ENCODE results near the gene RANBP10. TPM values are rescaled to one million over a fixed set of nuclear protein-coding genes. Genes with fewer than 3 reads are reported as not detected.
"Not testable (repeated sequence)": the region's sequence is repeated elsewhere in the genome, so short reads cannot be mapped to it uniquely, and the experiment has no call there.

Gene RANBP10
- total and polyA plus RNA-seq, 2 donors: 6.0 to 14.1 TPM

GRCh38 chr16:67761924-67762323 lies 44.4 kb downstream of the RANBP10 start:
- no peaks in the 10 kb centered on the region for H3K36me3 ChIP-seq (ENCODE audit: insufficient read depth)

GRCh38 chr16:67760956-67761230 lies 45.5 kb downstream of the RANBP10 start:
- WGBS: 81% methylated on average over 4 of the region's 4 CpGs
- Histone ChIP-seq H3K4me3 (ENCODE audit: low read depth, low read length) (no peak overlapping the region), H3K27ac (ENCODE audit: low read depth) (no peak overlapping the region), H3K36me3 (ENCODE audit: insufficient read depth) (no peaks in the 10 kb centered on the region), H3K4me1 (ENCODE audit: insufficient read depth) (no peaks in the 10 kb centered on the region)
- DNase-seq (ENCODE audit: extremely low spot score): no peak

More at GRCh38 chr16:67761924-67762323, 44.4 kb downstream of the RANBP10 start:
- DNase-seq (ENCODE audit: extremely low spot score): no peak
- H3K27ac ChIP-seq (ENCODE audit: low read depth): no peak overlapping the region
- 93% methylated on average over 1 of the region's 1 CpG for WGBS
- H3K4me3 ChIP-seq (ENCODE audit: low read depth, low read length): no peak overlapping the region
- no peaks in the 10 kb centered on the region for H3K4me1 ChIP-seq (ENCODE audit: insufficient read depth)

- H3K27ac ChIP-seq (ENCODE audit: low read depth): no peak overlapping the region
- 71% methylated on average over 8 of the region's 8 CpGs for WGBS
These were observed 46.0 kb downstream of the RANBP10 start for GRCh38 chr16:67760206-67760955.

GRCh38 chr16:67758966-67759365 lies 47.4 kb downstream of the RANBP10 start:
- Histone ChIP-seq H3K4me3 (ENCODE audit: low read depth, low read length) (no peak overlapping the region), H3K27ac (ENCODE audit: low read depth) (no peak overlapping the region), H3K36me3 (ENCODE audit: insufficient read depth) (no peaks in the 10 kb centered on the region), H3K4me1 (ENCODE audit: insufficient read depth) (no peaks in the 10 kb centered on the region)
- WGBS: 83% methylated on average over 7 of the region's 7 CpGs
- DNase-seq (ENCODE audit: extremely low spot score): no peak

More at GRCh38 chr16:67760206-67760955, 46.0 kb downstream of the RANBP10 start:
- no peaks in the 10 kb centered on the region for H3K4me1 ChIP-seq (ENCODE audit: insufficient read depth)
- H3K4me3 ChIP-seq (ENCODE audit: low read depth, low read length): no peak overlapping the region
- no peaks in the 10 kb centered on the region for H3K36me3 ChIP-seq (ENCODE audit: insufficient read depth)
- no peak for DNase-seq (ENCODE audit: extremely low spot score)

- H3K36me3 ChIP-seq (ENCODE audit: insufficient read depth): no peaks in the 10 kb centered on the region
- no peak for DNase-seq (ENCODE audit: extremely low spot score)
- H3K4me3 ChIP-seq (ENCODE audit: low read depth, low read length): no peak overlapping the region
- no peaks in the 10 kb centered on the region for H3K4me1 ChIP-seq (ENCODE audit: insufficient read depth)
- 90% methylated on average over 3 of the region's 3 CpGs for WGBS
- H3K27ac ChIP-seq (ENCODE audit: low read depth): no peak overlapping the region
These were observed 48.4 kb downstream of the RANBP10 start for GRCh38 chr16:67758006-67758405.

- H3K4me1 ChIP-seq (ENCODE audit: insufficient read depth): no peaks in the 10 kb centered on the region
- no peak overlapping the region for H3K4me3 ChIP-seq (ENCODE audit: low read depth, low read length)
- no peaks in the 10 kb centered on the region for H3K36me3 ChIP-seq (ENCODE audit: insufficient read depth)
- WGBS: 64% methylated on average over 2 of the region's 2 CpGs
- no peak overlapping the region for H3K27ac ChIP-seq (ENCODE audit: low read depth)
- DNase-seq (ENCODE audit: extremely low spot score): no peak
These were observed 53.7 kb downstream of the RANBP10 start for GRCh38 chr16:67752641-67753040.

- WGBS: 97% methylated on average over 3 of the region's 3 CpGs
- H3K4me3 ChIP-seq (ENCODE audit: low read depth, low read length); H3K36me3 ChIP-seq (ENCODE audit: insufficient read depth); DNase-seq (ENCODE audit: extremely low spot score); H3K27ac ChIP-seq (ENCODE audit: low read depth); H3K4me1 ChIP-seq (ENCODE audit: insufficient read depth): not testable (repeated sequence)
These were observed 55.0 kb downstream of the RANBP10 start for GRCh38 chr16:67751331-67751730.

- H3K27ac ChIP-seq (ENCODE audit: low read depth): no peak overlapping the region
- no peak for DNase-seq (ENCODE audit: extremely low spot score)
- WGBS: 93% methylated on average over 6 of the region's 6 CpGs
- H3K36me3 ChIP-seq (ENCODE audit: insufficient read depth): no peaks in the 10 kb centered on the region
- H3K4me1 ChIP-seq (ENCODE audit: insufficient read depth): no peaks in the 10 kb centered on the region
- H3K4me3 ChIP-seq (ENCODE audit: low read depth, low read length): no peak overlapping the region
These were observed 55.9 kb downstream of the RANBP10 start for GRCh38 chr16:67750466-67750865.

- no peak overlapping the region for H3K4me3 ChIP-seq (ENCODE audit: low read depth, low read length)
- no peak overlapping the region for H3K27ac ChIP-seq (ENCODE audit: low read depth)
- H3K4me1 ChIP-seq (ENCODE audit: insufficient read depth): no peaks in the 10 kb centered on the region
- DNase-seq (ENCODE audit: extremely low spot score): no peak
- H3K36me3 ChIP-seq (ENCODE audit: insufficient read depth): no peaks in the 10 kb centered on the region
- 93% methylated on average over 3 of the region's 3 CpGs for WGBS
These were observed 56.8 kb downstream of the RANBP10 start for GRCh38 chr16:67749436-67750078.

GRCh38 chr16:67748834-67749233 lies 57.5 kb downstream of the RANBP10 start:
- WGBS: 94% methylated on average over 3 of the region's 3 CpGs
- peaks cover 4% of the 10 kb centered on the region for H3K36me3 ChIP-seq (ENCODE audit: insufficient read depth)
- H3K4me3 ChIP-seq (ENCODE audit: low read depth, low read length): no peak overlapping the region
- H3K4me1 ChIP-seq (ENCODE audit: insufficient read depth): no peaks in the 10 kb centered on the region
- no peak for DNase-seq (ENCODE audit: extremely low spot score)
- no peak overlapping the region for H3K27ac ChIP-seq (ENCODE audit: low read depth)

GRCh38 chr16:67746846-67747245 lies 59.5 kb downstream of the RANBP10 start:
- no peak overlapping the region for H3K4me3 ChIP-seq (ENCODE audit: low read depth, low read length)
- H3K4me1 ChIP-seq (ENCODE audit: insufficient read depth): no peaks in the 10 kb centered on the region
- peaks cover 4% of the 10 kb centered on the region for H3K36me3 ChIP-seq (ENCODE audit: insufficient read depth)
- DNase-seq (ENCODE audit: extremely low spot score): no peak
- H3K27ac ChIP-seq (ENCODE audit: low read depth): no peak overlapping the region

GRCh38 chr16:67741118-67741517 lies 65.2 kb downstream of the RANBP10 start:
- H3K36me3 ChIP-seq (ENCODE audit: insufficient read depth): peaks cover 4% of the 10 kb centered on the region
- no peak overlapping the region for H3K27ac ChIP-seq (ENCODE audit: low read depth)
- H3K4me1 ChIP-seq (ENCODE audit: insufficient read depth): no peaks in the 10 kb centered on the region
- H3K4me3 ChIP-seq (ENCODE audit: low read depth, low read length): no peak overlapping the region
- WGBS: 75% methylated on average over 4 of the region's 4 CpGs
- no peak for DNase-seq (ENCODE audit: extremely low spot score)

GRCh38 chr16:67740391-67740790 lies 66.0 kb downstream of the RANBP10 start:
- H3K4me3 ChIP-seq (ENCODE audit: low read depth, low read length): no peak overlapping the region
- DNase-seq (ENCODE audit: extremely low spot score): no peak
- no peaks in the 10 kb centered on the region for H3K4me1 ChIP-seq (ENCODE audit: insufficient read depth)
- peaks cover 4% of the 10 kb centered on the region for H3K36me3 ChIP-seq (ENCODE audit: insufficient read depth)
- no peak overlapping the region for H3K27ac ChIP-seq (ENCODE audit: low read depth)
- 86% methylated on average over 3 of the region's 3 CpGs for WGBS

GRCh38 chr16:67736858-67737257 lies 69.5 kb downstream of the RANBP10 start:
- H3K27ac ChIP-seq (ENCODE audit: low read depth): no peak overlapping the region
- H3K36me3 ChIP-seq (ENCODE audit: insufficient read depth): no peaks in the 10 kb centered on the region
- WGBS: 92% methylated on average over 4 of the region's 4 CpGs

More at GRCh38 chr16:67736858-67737257, 69.5 kb downstream of the RANBP10 start:
- Histone ChIP-seq H3K4me1 (ENCODE audit: insufficient read depth) (no peaks in the 10 kb centered on the region), H3K4me3 (ENCODE audit: low read depth, low read length) (no peak overlapping the region)
- no peak for DNase-seq (ENCODE audit: extremely low spot score)
